WTC11 (cell line): ENCODE data around the gene RPTOR. TPM values are rescaled to one million over a fixed set of nuclear protein-coding genes. Genes with fewer than 3 reads are reported as not detected.
A peak's percentile ranks its signal among the peaks of the same experiment; 100 is the strongest.

Source experiments
- ATAC-seq: fragments of 200-7000 bp; cut with Tn5 transposase; 2 replicates; pipeline ENCODE4 v1.10.0; 2021; ENCODE audit warnings: mild to moderate bottlenecking, moderate library complexity
- CTCF ChIA-PET: fragments of 300-600 bp; sonication (Branson Sonifier 250); formaldehyde crosslinking; loops from one replicate; lab custom pipeline; 2021; ENCODE audit warnings: antibody characterized with exemption; lab: Charles Lee
- POLR2A ChIA-PET: fragments of 350-600 bp; sonication (Branson Sonifier 250); formaldehyde crosslinking; loops from one replicate; lab custom pipeline; 2021; ENCODE audit warnings: antibody characterized with exemption; lab: Charles Lee
- DNase-seq: peaks from one replicate; pipeline ENCODE4 v3.0.0; 2021; ENCODE audit warnings: low spot score
- H3K27ac Mint-ChIP-seq: 2 replicates; pipeline ENCODE4 v1.8.0; 2021; ENCODE audit warnings: mixed read lengths
- H3K27me3 Mint-ChIP-seq: 2 replicates; pipeline ENCODE4 v1.8.0; 2021; ENCODE audit warnings: low read depth, mild to moderate bottlenecking, moderate library complexity, mixed read lengths
- H3K36me3 Mint-ChIP-seq: 2 replicates; pipeline ENCODE4 v1.8.0; 2021; ENCODE audit warnings: mixed read lengths
- H3K4me1 Mint-ChIP-seq: 2 replicates; pipeline ENCODE4 v1.8.0; 2022; ENCODE audit warnings: mixed read lengths
- H3K4me3 Mint-ChIP-seq: 2 replicates; pipeline ENCODE4 v1.8.0; 2021; ENCODE audit warnings: mild to moderate bottlenecking, moderate library complexity, mixed read lengths
- H3K9me3 Mint-ChIP-seq: 2 replicates; pipeline ENCODE4 v1.8.0; 2021; ENCODE audit warnings: mixed read lengths
- ATF1 ChIP-seq: sonication (generic); formaldehyde crosslinking; IDR thresholded peaks from 2 replicates; pipeline ENCODE4 v1.8.1; 2023; ENCODE audit warnings: mild to moderate bottlenecking, moderate library complexity, missing genetic modification reagents
- CDX4 ChIP-seq: fragments of 250-450 bp; sonication (Bioruptor Pico); IDR thresholded peaks from 2 replicates; pipeline ENCODE4 v1.9.0; 2021; ENCODE audit warnings: moderate library complexity, mild to moderate bottlenecking, inconsistent platforms, borderline replicate concordance
- CREB1 ChIP-seq: sonication (generic); formaldehyde crosslinking; IDR thresholded peaks from 2 replicates; pipeline ENCODE4 v1.8.0; 2023; ENCODE audit warnings: mild to moderate bottlenecking, missing genetic modification reagents
- E2F4 ChIP-seq: sonication (generic); formaldehyde crosslinking; IDR thresholded peaks from 2 replicates; pipeline ENCODE4 v1.8.1; 2022; ENCODE audit warnings: low read depth, mild to moderate bottlenecking, moderate library complexity, missing genetic modification reagents, borderline replicate concordance
- E2F5 ChIP-seq: sonication (generic); formaldehyde crosslinking; IDR thresholded peaks from 2 replicates; pipeline ENCODE4 v1.8.1; 2022; ENCODE audit warnings: mild to moderate bottlenecking, moderate library complexity, missing genetic modification reagents
- ETV6 ChIP-seq: sonication (generic); formaldehyde crosslinking; IDR thresholded peaks from 2 replicates; pipeline ENCODE4 v1.8.1; 2022; ENCODE audit warnings: mild to moderate bottlenecking, missing genetic modification reagents
- GRHL2 ChIP-seq: fragments of 250-450 bp; sonication (Bioruptor Pico); IDR thresholded peaks from 2 replicates; pipeline ENCODE4 v1.8.0; 2022; ENCODE audit warnings: mild to moderate bottlenecking, moderate library complexity; ENCODE audit not compliant: insufficient replicate concordance, severe bottlenecking
- IRF1 ChIP-seq: sonication (generic); formaldehyde crosslinking; IDR thresholded peaks from 2 replicates; pipeline ENCODE4 v1.8.0; 2023; ENCODE audit warnings: missing genetic modification reagents
- JAZF1 ChIP-seq: fragments of 250-450 bp; sonication (Bioruptor Pico); IDR thresholded peaks from 2 replicates; pipeline ENCODE4 v1.9.0; 2021; ENCODE audit warnings: moderate library complexity, mild to moderate bottlenecking, inconsistent platforms
- JUN ChIP-seq: sonication (generic); formaldehyde crosslinking; IDR thresholded peaks from 2 replicates; pipeline ENCODE4 v1.8.0; 2023; ENCODE audit warnings: mild to moderate bottlenecking, missing genetic modification reagents
- OVOL2 ChIP-seq: fragments of 250-450 bp; sonication (Bioruptor Pico); IDR thresholded peaks from 2 replicates; pipeline ENCODE4 v1.9.0; 2021; ENCODE audit warnings: mild to moderate bottlenecking, borderline replicate concordance
- PREB ChIP-seq: sonication (generic); formaldehyde crosslinking; IDR thresholded peaks from 2 replicates; pipeline ENCODE4 v1.8.1; 2022; ENCODE audit warnings: mild to moderate bottlenecking, missing genetic modification reagents, moderate library complexity, borderline replicate concordance
- PRRX2 ChIP-seq: fragments of 250-450 bp; sonication (Bioruptor Pico); IDR thresholded peaks from 2 replicates; pipeline ENCODE4 v1.8.0; 2021; ENCODE audit warnings: mild to moderate bottlenecking
- RELA ChIP-seq: sonication (generic); formaldehyde crosslinking; IDR thresholded peaks from 2 replicates; pipeline ENCODE4 v1.8.1; 2022; ENCODE audit warnings: missing genetic modification reagents, mild to moderate bottlenecking, borderline replicate concordance
- SOX15 ChIP-seq: fragments of 250-450 bp; sonication (Bioruptor Pico); IDR thresholded peaks from 2 replicates; pipeline ENCODE4 v1.9.0; 2021; ENCODE audit warnings: mild to moderate bottlenecking
- SP1 ChIP-seq: sonication (generic); formaldehyde crosslinking; conservative IDR thresholded peaks from 2 replicates; pipeline ENCODE4 v1.8.1; 2022; ENCODE audit warnings: missing genetic modification reagents
- TEAD4 ChIP-seq: sonication (generic); formaldehyde crosslinking; IDR thresholded peaks from 2 replicates; pipeline ENCODE4 v1.8.0; 2022; ENCODE audit warnings: mild to moderate bottlenecking, missing genetic modification reagents
- total RNA-seq: library from RNA; stranded (reverse); gene quantifications from 3 replicates; pipeline ENCODE4 v1.2.3, GENCODE V29; 2021
- TF ChIP-seq, protein P1 (sequence below): sonication (generic); formaldehyde crosslinking; IDR thresholded peaks from 2 replicates; pipeline ENCODE4 v1.8.1; 2023; ENCODE audit warnings: mild to moderate bottlenecking, missing genetic modification reagents, moderate library complexity
- TF ChIP-seq, protein P2 (sequence below): sonication (generic); formaldehyde crosslinking; IDR thresholded peaks from 2 replicates; pipeline ENCODE4 v1.8.0; 2022; ENCODE audit warnings: mild to moderate bottlenecking, missing genetic modification reagents
- TF ChIP-seq, protein P3 (sequence below): fragments of 250-450 bp; sonication (Bioruptor Pico); conservative IDR thresholded peaks from 2 replicates; pipeline ENCODE4 v1.9.0; 2021; ENCODE audit warnings: mild to moderate bottlenecking

Gene RPTOR
- total RNA-seq, 1 experiment from 2014 or later = 41.0 TPM

DNA sequence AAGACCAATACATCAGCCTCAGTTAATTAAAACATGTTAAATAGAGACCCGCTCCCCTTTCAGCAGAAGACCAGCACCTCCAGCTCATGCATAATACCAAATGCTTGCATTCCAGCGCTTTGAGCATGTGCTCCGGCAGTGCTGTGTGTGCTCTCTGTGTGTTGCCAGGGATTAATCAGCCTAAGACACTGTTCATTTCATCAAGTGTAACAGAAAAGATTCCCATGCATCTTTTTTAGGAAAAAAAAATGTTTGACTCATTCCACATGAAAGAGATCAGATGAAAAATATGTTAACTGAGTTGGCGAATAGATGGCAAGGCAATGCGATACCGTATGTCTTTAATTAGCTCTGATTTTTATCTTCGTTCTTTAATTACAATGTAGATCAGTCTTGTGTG, 187.6 kb downstream of the RPTOR start (continued):
- no peak for TF ChIP-seq E2F4 (CRISPR knock-in tag)

GRCh38 chr17:80737106-80738019, 192.7 kb downstream of the RPTOR start:
- CTCF ChIA-PET = interaction anchor here (0.7 to 1.7 kb wide), 2 partner anchors 16 to 162 kb away, joined by 3 to 7 read pairs; no protein-coding TSS in a partner anchor
- DNase-seq (no peak), ATAC-seq (peak; percentile 36; the same call in 1 of the 2 replicates)
- POLR2A ChIA-PET = no interaction called here
- peaks cover 29% of the 10 kb centered on the region for H3K9me3 Mint-ChIP-seq
- peaks cover 30% of the 10 kb centered on the region for H3K36me3 Mint-ChIP-seq
- H3K27ac Mint-ChIP-seq = no peak overlapping the region
- H3K4me1 Mint-ChIP-seq = peaks cover 25% of the 10 kb centered on the region
- H3K27me3 Mint-ChIP-seq = no peaks in the 10 kb centered on the region
- no peak overlapping the region for H3K4me3 Mint-ChIP-seq
- TF ChIP-seq CREB1 (no peak), JUN (CRISPR knock-in tag) (no peak), GRHL2 (CRISPR knock-in tag) (no peak), JAZF1 (CRISPR knock-in tag) (no peak), RELA (CRISPR knock-in tag) (no peak), ETV6 (CRISPR knock-in tag) (no peak), SOX15 (CRISPR knock-in tag) (no peak), TEAD4 (no peak), PRRX2 (no peak), CDX4 (no peak), ATF1 (CRISPR knock-in tag) (no peak), E2F5 (CRISPR knock-in tag) (no peak), SP1 (CRISPR knock-in tag) (no peak), OVOL2 (CRISPR knock-in tag) (no peak), IRF1 (CRISPR knock-in tag) (no peak), PREB (no peak)
- TF ChIP-seq, protein P1, sequence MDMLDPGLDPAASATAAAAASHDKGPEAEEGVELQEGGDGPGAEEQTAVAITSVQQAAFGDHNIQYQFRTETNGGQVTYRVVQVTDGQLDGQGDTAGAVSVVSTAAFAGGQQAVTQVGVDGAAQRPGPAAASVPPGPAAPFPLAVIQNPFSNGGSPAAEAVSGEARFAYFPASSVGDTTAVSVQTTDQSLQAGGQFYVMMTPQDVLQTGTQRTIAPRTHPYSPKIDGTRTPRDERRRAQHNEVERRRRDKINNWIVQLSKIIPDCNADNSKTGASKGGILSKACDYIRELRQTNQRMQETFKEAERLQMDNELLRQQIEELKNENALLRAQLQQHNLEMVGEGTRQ = no peak
- TF ChIP-seq, protein P2, sequence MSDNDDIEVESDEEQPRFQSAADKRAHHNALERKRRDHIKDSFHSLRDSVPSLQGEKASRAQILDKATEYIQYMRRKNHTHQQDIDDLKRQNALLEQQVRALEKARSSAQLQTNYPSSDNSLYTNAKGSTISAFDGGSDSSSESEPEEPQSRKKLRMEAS (CRISPR knock-in tag) = no peak
- TF ChIP-seq, protein P3, sequence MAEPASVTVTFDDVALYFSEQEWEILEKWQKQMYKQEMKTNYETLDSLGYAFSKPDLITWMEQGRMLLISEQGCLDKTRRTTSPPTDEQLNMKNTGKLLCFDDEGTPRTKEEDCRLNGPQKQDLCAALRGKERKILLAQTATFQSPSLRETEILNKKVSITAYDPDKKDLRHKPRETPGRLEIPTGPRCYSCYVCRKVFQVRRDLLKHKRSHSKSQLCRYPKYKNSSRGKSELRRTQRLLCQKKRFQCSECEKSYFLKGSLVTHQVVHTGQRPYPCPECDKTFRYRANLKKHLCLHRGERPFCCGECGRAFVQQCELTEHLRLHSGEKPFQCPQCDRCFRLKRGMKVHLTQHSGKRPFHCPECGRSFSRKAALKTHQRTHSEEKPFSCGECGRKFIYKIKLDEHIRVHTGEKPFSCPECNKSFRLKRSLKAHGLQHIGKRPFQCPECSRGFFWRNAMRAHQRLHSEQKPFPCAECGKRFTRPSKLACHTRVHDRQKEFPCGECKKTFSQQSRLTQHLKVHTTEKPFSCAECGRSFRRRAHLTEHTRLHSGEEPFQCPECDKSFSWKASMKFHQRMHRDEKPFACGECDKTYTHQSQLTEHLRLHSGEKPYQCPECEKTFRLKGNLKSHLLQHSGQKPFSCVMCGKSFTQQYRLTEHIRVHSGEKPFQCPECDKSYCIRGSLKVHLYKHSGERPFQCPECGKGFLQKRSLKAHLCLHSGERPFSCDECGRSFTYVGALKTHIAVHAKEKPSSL (CRISPR knock-in tag) = no peak
